Renal pelvis (tissue), 4 donors: ENCODE data around the gene HSD11B1L. TPM values are rescaled to one million over a fixed set of nuclear protein-coding genes. Genes with fewer than 3 reads are reported as not detected.
"Not testable (repeated sequence)": the region's sequence is repeated elsewhere in the genome, so short reads cannot be mapped to it uniquely, and the experiment has no call there.

Source experiments
- DNase-seq: peaks from one replicate; pipeline ENCODE4 v3.0.0-alpha.2; 2013
- polyA plus RNA-seq, 3 donors: library from polyadenylated mRNA; unstranded; fragments of 120-200 nt; gene quantifications; one replicate each; pipeline ENCODE4 v1.2.1, GENCODE V29; 2013; ENCODE audit not compliant: insufficient read length in 3 of 3

HSD11B1L gene
- polyA plus RNA-seq, 3 donors: 11.2 to 15.2 (median 11.8) TPM

DNA sequence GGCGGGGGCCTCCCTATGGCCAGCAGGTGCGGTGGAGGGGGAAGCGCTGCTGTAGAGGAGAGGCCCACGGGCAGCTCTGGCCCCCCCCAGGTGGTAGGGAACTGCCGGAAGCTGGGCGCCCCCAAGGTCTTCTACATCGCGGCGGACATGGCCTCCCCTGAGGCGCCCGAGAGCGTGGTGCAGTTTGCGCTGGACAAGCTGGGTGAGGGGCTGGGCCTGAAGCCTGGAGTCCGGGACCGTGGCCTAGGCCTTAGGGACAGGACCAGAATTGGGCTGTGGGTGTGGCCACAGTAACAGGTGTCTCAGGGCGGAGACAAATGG, 5.5 kb downstream of the HSD11B1L start:
- DNase-seq: no peak

DNA sequence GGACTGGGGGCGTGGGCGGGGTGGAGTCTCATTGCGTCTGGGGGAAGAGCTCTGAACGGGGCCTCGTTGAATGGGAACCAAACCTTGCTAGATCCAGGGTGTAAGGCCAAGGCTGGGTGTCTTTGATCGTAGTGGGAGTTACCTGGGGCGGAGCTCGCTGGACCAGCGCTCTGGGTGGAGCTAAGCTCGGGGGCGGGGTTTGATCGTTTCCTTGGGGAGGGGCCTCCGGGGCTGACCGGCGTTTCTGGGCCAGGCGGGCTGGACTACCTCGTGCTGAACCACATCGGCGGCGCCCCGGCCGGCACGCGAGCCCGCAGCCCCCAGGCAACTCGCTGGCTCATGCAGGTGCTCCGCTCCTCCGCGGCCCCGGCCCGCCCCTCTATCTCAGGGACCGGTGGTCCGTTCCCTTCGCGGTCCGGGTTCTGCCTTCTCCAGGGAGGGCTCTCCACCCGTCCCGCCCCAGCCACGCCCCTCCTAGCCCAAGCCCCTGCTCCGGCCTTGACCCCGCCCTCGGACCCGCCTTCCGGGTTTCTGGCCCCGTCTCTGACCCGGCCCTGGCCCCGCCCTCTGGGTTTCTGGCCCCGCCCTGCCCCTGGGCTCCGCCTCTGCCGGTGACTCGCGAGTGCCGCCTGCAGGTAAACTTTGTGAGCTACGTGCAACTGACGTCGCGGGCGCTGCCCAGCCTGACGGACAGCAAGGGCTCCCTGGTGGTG, 6.0 kb downstream of the HSD11B1L start:
- DNase-seq: peak; percentile 91

DNA sequence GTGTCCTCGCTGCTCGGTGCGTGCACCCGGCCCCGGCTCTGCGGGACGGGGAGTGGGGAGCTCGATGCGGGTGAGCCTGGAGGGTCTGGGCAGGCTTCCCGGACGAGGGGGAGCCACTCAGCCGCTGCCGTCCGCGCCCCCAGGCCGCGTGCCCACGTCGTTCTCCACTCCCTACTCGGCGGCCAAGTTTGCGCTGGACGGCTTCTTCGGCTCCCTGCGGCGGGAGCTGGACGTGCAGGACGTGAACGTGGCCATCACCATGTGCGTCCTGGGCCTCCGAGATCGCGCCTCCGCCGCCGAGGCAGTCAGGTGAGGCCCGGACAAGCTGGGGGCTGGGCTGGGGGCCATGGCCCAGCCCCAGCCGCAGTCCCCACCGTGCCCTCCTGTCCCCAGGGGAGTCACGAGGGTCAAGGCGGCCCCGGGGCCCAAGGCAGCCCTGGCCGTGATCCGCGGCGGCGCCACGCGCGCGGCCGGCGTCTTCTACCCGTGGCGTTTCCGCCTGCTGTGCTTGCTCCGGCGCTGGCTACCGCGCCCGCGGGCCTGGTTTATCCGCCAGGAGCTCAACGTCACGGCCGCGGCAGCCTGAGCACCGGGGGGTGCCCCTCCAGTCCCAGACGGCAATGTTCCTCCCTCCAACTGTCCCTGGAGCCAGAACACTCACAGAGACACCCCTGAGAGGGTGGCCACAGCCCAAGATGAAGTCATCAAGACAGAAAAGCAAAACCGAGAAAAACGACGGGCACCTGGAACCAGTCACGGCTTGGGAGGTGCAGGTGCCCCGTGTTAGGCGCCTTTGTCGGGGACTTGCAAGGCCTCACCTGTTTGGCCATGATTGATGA, 6.8 kb downstream of the HSD11B1L start:
- DNase-seq: no peak

DNA sequence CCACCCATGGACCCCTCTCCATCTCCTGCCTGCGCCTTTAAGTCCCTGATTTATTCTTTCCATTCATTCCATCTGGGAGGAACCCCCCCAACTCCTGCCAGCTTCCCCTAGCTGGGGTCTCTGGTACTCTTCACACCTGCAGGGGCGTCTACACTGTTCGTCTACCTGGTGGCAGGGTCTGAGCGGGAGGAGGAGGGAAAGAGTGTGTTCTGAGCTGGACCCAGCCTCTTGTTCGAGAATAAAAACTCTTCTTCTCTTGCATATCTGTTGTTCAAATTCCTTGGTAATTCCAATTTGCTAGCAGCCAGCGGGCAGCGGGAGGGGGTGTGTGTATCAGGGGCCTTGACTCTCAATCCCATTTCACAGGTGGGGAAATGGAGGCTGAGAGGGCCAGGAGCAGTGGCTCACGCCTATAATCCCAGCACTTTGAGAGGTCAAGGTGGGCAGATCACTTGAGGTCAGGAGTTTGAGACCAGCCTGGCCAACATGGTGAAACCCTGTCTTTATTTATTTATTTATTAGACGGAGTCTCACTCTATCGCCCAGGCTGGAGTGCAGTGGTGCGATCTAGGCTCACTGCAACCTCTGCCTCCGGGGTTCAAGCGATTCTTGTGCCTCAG, 7.5 kb downstream of the HSD11B1L start:
- DNase-seq: not testable (repeated sequence)

DNA sequence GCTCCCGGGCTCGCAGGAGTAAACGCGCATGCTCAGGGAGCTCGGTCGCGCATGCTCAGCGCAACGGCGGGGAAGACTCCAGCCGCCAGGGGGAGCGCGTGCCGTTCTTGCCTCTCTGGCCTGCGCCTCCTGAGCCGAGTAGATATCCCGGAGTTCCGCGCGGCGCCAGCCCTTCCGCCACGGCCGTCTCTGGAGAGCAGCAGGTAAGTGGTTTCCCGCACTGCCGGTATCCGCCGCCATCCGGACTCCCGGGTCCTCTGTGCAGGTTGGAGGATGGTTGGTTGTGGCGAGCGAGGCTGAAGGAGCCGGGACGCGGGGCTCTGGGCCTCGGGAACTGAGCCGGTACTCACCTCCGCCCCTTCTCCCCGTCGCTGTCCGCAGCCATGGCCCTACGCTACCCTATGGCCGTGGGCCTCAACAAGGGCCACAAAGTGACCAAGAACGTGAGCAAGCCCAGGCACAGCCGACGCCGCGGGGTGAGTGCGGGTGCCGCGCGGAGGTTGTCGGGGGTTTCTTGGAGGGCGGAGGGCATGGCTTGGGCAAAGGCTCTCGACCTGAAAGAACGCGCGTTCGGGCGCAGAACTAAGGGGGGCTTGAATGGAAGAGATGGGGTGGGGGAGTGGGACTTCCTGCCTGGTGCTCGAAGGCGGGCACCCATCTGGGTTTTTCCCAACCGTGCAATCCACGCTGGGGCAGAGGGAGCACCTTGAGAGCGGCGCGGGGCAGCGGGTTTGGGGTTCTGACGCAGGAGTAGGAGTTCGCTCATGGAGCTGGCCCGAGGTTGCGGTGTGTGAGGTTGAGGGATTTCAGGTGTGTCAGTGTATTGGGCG, 9.5 kb downstream of the HSD11B1L start, which contains the start of gene RPL36:
RPL36 (plus strand) TSS at position 171 of the 830 bp plus-strand sequence; CDS start at position 384, 213 bp downstream.
- DNase-seq: peak; percentile 97

DNA sequence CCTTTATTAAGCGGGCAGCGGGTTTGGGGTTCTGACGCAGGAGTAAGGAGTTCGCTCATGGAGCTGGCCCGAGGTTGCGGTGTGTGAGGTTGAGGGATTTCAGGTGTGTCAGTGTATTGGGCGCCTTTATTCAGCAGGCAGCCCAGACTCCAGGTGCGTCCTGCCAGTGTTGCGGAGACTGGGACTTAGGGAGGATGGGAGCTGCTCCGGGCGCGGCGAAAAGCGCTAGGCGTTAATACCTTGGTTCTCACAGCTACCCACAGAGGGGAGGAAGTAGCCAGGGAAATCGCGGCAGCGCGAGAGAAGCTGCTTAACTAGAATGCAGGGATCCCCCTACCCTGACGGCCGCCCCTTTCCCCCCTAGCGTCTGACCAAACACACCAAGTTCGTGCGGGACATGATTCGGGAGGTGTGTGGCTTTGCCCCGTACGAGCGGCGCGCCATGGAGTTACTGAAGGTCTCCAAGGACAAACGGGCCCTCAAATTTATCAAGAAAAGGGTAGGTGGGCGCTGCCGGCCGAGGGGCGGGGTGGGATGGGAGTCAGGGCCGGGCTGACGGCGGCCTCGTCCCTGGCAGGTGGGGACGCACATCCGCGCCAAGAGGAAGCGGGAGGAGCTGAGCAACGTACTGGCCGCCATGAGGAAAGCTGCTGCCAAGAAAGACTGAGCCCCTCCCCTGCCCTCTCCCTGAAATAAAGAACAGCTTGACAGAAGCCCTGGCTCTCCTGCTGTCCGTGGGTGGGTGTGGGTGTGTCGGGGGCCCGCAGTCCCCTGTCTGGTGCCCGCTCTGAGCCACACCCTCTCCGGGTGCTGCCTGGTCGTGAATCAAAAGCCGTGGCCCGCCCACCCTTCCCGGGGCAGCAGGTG, 10.4 kb downstream of the HSD11B1L start:
- DNase-seq: no peak

DNA sequence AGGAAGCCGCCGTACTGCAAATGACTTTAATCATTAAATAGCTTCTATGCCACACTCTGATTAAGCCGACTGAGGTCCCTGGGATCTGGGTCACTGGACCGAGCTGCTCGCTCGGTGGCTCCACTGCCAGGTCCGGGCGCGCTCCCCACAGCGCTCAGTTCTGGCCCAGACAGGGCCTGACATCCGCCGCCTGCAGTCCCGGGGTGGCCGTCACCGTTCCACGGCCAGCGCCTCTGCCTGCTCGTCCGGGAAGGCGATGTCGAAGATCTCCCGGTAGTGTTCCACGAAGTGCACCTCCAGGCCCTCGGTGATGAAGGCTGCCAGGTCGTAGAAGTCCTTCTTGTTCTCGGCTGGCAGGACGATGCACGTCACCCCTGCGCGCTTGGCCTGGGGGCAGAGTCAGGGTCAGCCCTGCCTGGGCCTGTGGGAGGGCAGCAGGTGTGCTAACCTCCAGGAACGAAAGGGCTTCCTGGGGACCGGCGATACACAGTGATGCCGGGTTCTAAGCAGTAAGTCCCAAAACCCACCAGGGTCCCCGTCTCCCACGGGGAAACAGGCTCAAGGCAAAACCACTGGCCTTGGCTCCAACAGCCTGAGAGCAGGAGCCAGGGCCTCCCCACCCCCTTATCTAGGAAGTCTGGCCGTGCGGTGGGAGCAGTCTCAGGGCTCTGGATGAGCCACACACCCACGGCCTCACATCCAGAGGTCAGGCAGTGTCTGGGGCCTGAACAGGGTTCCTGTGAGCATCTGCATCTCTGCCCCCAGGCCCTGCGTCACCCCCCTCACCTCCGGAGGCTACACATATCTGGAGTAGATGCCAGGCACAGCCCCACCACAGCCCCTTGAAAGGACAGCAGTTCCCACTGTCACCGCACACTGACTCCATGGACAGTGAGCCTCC, 11.2 kb downstream of the HSD11B1L start:
- DNase-seq: peak; percentile 12

DNA sequence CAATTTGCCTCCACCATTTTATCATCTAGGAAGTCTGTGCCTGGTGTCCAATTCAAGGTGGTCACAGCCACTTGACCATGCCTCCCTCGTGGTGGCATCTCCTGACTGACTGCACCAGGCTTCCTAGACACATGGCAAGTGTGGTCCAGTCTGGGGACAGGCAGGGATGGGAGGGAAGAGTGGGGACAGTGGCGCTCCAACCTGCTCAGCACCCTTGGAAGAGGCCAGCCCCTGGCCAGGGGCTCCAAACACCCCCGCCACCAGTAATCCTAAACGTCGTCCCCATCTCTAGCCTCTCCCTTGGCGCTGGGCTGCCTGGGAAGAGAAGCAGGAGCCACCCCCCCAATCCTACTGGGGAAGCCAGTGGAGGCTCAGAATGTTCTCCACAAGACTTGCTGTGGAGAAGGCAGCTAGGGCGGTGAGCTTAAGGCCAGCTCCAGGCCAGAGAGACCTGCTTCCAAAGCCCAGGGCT, 11.9 kb downstream of the HSD11B1L start:
- no peak for DNase-seq

DNA sequence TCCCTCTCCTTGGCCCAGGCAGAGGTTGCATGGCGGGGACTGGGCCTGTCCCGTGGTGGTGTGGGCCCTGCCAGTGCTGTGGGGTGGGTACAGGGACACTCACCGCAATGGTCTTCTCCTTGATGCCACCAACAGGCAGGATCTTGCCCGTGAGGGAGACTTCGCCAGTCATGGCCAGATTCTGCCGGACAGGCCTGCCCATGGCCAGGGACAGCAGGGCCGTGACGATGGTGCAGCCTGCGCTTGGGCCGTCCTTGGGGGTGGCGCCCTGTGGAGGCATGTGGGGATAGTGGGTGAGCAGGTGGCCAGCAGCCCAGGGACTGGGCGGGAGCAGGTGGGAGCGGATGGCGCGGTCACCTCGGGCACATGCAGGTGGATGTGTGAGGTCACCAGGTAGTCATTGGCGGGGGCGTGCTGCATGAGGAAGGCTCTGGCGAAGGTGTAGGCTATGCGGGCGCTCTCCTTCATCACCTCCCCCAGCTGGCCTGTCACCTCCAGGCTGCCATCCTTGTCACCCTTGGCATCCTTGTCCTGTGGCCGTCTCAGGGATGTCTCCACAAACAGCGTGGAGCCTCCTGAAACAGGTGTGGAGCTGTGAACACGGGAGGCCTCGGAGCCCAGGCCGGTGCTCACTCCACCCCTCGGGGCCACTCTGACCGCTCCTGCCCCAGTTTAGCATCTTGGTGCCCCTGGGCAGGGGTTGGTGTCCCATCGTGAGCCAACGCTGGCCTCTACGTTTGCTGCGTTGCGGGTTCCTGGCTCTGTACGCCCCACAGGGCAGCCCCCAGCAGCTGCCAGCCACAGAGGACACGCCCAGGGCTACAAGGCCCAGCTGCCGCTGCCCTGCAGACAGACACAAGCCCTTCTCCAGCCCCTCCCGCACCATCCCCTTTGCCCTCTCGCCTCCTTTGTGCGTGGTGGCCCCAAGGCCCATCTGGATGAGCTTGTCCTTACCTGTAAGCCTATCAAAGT, 12.7 kb downstream of the HSD11B1L start:
- no peak for DNase-seq

DNA sequence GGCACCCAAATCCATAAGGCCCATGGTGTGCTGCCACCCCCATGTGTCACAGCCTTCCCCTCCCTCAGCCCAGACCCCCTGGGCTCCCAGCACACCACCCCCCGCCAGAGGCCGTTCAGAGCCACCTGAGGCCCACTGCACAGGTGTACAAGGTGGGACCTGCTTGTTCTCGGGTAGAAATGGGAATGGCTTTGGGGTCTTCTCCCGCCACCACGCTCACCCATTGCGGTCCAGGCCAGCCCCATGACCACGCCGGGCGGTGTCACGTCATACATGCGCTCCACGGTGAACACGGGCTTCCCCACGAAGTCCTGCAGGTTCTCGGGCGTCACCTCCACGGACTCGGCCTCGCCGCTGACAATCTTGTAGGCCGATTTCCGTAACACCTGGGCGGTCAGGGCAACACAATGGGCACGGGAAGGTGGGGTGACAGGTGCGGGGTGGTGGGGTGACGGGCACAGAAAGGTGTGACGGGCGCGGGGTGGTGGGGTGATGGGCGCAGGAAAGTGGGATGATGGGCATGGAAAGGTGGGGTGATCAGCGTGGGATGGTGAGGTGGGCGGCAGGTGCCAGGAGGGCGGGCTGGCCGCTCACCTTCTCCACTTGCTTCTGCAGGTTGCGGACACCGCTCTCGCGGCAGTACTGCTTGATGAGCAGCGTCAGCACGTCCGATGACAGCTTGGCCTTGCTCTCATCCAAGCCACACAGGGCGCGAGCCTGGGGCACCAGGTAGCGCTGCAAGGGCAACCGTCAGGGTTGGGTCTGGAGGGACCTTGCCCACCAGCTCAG, 13.5 kb downstream of the HSD11B1L start:
- no peak for DNase-seq

DNA sequence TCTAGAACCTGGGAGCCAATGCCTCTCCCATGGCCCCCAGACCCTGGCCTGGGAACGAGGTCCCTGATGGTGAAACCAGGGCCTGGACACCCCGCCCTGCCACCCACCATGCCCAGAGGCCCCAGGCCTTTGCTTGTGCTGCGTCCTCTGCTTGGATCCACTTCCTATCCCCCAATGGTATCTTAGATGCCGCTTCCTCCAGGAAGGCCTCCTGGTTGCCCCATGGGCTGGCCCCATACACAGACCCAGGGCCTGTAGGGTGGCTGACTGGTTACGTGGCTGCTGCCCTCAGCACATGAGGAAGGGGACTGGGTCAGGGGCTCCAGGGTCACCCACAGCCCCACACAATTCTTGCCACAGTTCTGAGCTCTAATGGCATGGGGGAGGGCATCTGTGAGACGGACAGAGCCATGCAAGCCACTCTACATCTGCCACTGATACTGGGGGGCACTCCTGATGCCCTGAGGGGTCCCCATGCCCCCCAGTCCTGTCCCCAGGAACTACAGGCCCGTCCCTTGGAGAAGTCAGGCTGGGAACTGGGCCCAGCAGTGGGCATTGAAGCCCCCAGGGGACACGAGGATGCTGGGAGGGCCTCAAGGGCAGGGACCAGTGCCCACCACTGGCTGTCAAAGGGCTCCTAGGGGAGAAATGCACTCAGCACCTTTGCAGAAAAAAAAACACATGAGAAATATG, 14.3 kb downstream of the HSD11B1L start:
- no peak for DNase-seq

DNA sequence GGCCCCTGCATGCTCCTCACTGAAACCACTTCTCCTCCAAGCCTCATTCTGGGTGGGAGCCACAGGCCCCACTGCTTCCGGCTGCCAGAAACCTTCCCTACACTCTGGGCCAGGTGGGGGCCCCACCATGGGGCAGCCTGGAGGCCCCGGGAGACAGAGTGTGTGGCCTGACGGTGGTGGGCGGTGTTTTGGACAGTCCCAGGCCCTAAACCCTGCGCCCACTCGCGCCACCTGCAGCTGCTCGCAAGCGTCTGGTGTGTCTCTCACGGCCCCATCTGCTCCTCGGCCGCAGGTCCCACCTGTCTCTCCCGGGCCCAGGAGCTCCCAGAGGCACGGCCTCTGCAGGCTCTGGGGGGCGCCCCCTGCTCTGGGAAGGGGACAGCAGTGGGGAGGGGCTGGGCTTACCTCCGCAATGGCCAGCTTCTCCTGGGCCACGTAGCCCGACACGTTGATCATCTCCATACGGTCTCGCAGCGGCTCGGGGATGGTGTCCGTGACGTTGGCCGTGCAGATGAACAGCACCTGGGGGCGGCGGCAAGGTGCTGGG, 14.9 kb downstream of the HSD11B1L start:
- no peak for DNase-seq

DNA sequence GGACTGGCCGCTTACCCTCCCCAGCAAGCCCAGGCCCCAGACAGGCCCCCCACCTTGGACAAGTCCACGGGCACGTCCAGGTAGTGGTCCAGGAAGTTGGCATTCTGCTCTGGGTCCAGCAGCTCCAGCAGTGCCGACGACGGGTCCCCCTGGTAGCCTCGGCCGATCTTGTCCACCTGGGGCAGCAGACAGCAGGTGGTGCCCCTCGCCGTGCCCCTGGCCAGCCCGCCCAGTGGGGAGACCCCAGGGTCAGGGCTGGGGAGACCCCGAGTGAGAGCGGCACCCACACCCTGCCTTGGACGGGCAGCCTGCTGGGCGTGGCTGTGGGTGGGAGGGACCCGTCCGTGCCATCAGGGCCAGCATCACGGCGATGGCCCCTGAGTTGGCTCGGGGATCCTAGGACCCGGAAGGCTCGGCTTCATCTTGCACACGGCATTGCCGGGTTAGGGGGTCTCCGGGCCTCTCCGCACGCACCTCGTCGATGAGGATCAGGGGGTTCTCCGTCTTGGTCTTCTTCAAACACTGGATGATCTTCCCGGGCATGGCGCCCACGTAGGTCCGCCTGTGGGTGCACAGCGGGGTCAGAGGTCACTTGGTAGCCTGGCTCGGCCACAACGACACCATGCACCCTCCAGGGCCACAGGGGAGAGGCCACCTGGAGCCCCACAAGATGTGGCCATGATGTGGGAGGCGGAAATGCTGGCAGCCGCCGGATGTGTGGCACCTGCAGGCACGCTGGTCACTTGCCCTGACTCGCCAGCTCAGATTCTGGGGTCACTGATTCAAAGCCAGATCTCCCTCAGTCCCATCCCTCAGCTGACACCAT, 15.6 kb downstream of the HSD11B1L start:
- DNase-seq: no peak

DNA sequence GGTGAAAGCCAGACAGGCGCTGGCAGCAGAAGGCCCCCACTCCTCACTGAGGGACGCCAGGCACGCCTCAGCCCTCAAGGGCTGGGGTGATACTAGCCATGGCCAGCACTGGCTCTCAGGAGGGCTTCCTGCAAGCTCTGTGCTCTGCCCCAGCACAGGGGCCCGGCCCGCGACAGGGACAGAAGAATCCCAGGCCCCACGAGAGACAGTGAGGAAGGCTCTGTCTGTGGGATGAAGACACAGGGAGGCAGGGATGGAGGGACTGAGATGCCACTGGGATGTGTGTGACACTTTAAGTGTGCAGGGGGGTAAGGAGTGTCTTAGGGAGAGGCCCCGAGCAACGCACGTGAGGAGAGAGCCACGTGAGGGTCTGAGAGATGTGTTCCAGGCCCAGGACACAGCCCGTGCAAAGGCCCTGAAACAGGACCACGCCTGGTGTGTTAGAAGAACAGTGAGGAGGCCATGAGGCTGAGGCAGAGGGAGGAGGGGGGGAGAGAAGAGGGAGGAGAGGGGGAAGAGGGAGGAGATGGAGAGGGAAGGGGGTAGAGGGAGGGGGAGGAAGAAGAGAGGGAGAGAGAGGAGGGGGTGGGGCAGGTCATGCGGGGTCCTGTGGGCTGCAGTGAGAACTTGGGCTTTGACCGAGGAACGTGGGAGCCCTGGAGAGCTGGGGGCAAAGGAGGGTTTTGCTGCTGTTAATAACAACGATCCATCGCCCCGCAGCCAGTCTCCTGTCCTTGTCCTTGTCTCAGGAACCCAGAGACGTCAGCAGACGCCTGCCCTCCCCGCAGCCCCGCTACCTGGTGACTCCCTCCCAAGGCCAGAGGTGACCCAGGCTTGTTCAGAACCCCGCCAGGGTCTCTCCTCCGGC, 16.4 kb downstream of the HSD11B1L start:
- no peak for DNase-seq
